Endothelial cell of umbilical vein (primary cell): ENCODE data around the gene TRIM65. TPM values are rescaled to one million over a fixed set of nuclear protein-coding genes. Genes with fewer than 3 reads are reported as not detected.

Source experiments
- BruUV-seq: library from RNA; stranded (reverse); fragments of 400-500 nt; replicated peaks from 2 replicates; lab custom pipeline; 2021; lab: Mats Ljungman, UMichigan
- CTCF ChIA-PET: fragments of 300-600, 350-600 bp; sonication (Branson Sonifier 250); formaldehyde crosslinking; loops from one replicate; lab custom pipeline; 2021; ENCODE audit warnings: antibody characterized with exemption, inconsistent platforms; lab: Charles Lee
- POLR2A ChIA-PET: fragments of 300-600, 350-600 bp; sonication (Branson Sonifier 250); formaldehyde crosslinking; loops from one replicate; lab custom pipeline; 2021; ENCODE audit warnings: antibody characterized with exemption, inconsistent platforms; lab: Charles Lee
- DNase-seq: peaks from one replicate; pipeline ENCODE4 v3.0.0-alpha.2; 2011; ENCODE audit warnings: low read depth, low spot score
- FAIRE-seq: peaks from 2 replicates; lab custom pipeline; 2011; peaks lifted over from hg19 to GRCh38; lab: Jason Lieb, UNC
- H2AFZ ChIP-seq: 2 replicates; pipeline ENCODE4 v1.6.0; 2012; ENCODE audit warnings: low read depth, low read length, control low read depth, inconsistent platforms
- H3K27ac ChIP-seq: 2 replicates; pipeline ENCODE4 v1.5.1; 2011; ENCODE audit warnings: low read depth, mild to moderate bottlenecking, control low read depth, low read length, moderate library complexity; ENCODE audit not compliant: insufficient read depth
- H3K27me3 ChIP-seq, 2 experiments: 2 replicates each; pipeline versions ENCODE4 v1.6.0 to v1.6.1; 2011; ENCODE audit warnings: low read length in 2 of 2, mixed read lengths in 1 of 2; ENCODE audit not compliant: control insufficient read depth in 2 of 2, insufficient read depth in 2 of 2
- H3K36me3 ChIP-seq, 2 experiments: 2 replicates in 1 of 2; 3 replicates in 1 of 2; pipeline ENCODE4 v1.5.1; 2011; ENCODE audit warnings: low read length in 2 of 2, mild to moderate bottlenecking in 1 of 2, moderate library complexity in 1 of 2; ENCODE audit not compliant: control insufficient read depth in 2 of 2, insufficient read depth in 2 of 2; ENCODE audit errors: extremely low read depth in 1 of 2
- H3K4me1 ChIP-seq: 3 replicates; pipeline ENCODE4 v1.5.1; 2011; ENCODE audit warnings: mild to moderate bottlenecking, low read length; ENCODE audit not compliant: control insufficient read depth, insufficient read depth; ENCODE audit errors: extremely low read depth
- H3K4me2 ChIP-seq: 2 replicates; pipeline ENCODE4 v1.6.1; 2011; ENCODE audit warnings: low read length, control low read depth, mixed read lengths; ENCODE audit not compliant: insufficient read depth
- H3K4me3 ChIP-seq, 3 experiments: fragments of 200-600 bp in 1 of 3; sonication (generic), shearing (Covaris generic) in 1 of 3; replicated peaks in 1 of 3; 2 replicates each; pipeline ENCODE4 v1.5.1; 2011 to 2016; ENCODE audit warnings: control low read depth in 3 of 3, low read length in 3 of 3, mild to moderate bottlenecking in 2 of 3, inconsistent platforms in 1 of 3, low read depth in 1 of 3, moderate library complexity in 1 of 3; ENCODE audit not compliant: insufficient read depth in 1 of 3
- H3K79me2 ChIP-seq: 2 replicates; pipeline ENCODE4 v1.6.0; 2012; ENCODE audit warnings: low read length, inconsistent platforms; ENCODE audit not compliant: control insufficient read depth, insufficient read depth
- H3K9ac ChIP-seq: replicated peaks from 2 replicates; pipeline ENCODE3; 2011; ENCODE audit warnings: low read length, control low read depth; ENCODE audit not compliant: insufficient read depth; ENCODE audit errors: extremely low read depth
- H3K9me1 ChIP-seq: replicated peaks from 3 replicates; pipeline ENCODE4 v1.6.0; 2011; ENCODE audit warnings: mild to moderate bottlenecking, low read length; ENCODE audit not compliant: control insufficient read depth, insufficient read depth; ENCODE audit errors: extremely low read depth
- H3K9me3 ChIP-seq: replicated peaks from 2 replicates; pipeline ENCODE4 v1.5.1; 2012; ENCODE audit warnings: low read length, inconsistent platforms; ENCODE audit not compliant: control insufficient read depth, insufficient read depth
- H4K20me1 ChIP-seq: replicated peaks from 2 replicates; pipeline ENCODE3; 2011; ENCODE audit warnings: mild to moderate bottlenecking, low read length; ENCODE audit not compliant: control insufficient read depth, insufficient read depth; ENCODE audit errors: extremely low read depth
- CTCF ChIP-seq, 2 donors: IDR thresholded peaks; 1 replicate in 1 of 2; 2 replicates in 1 of 2; pipeline ENCODE4 v1.5.1; 2011; ENCODE audit warnings: low read length in 2 of 2, mild to moderate bottlenecking in 2 of 2, moderate library complexity in 2 of 2, control low read depth in 1 of 2, inconsistent platforms in 1 of 2, low read depth in 1 of 2; ENCODE audit not compliant: insufficient read depth in 1 of 2; ENCODE audit errors: extremely low read depth in 1 of 2
- EZH2 ChIP-seq: IDR thresholded peaks from 2 replicates; pipeline ENCODE4 v1.6.1; 2012; ENCODE audit warnings: borderline replicate concordance, low read depth, mild to moderate bottlenecking, moderate library complexity, low read length, inconsistent platforms; ENCODE audit not compliant: severe bottlenecking
- FOS ChIP-seq: IDR thresholded peaks from 2 replicates; pipeline ENCODE4 v1.6.1; 2011; ENCODE audit warnings: mild to moderate bottlenecking, low read length, moderate library complexity, borderline replicate concordance; ENCODE audit not compliant: insufficient read depth
- GATA2 ChIP-seq: IDR thresholded peaks from 2 replicates; pipeline ENCODE4 v1.7.0; 2011; ENCODE audit warnings: low read depth, mild to moderate bottlenecking, moderate library complexity, mixed read lengths, low read length; ENCODE audit not compliant: insufficient read length, insufficient read depth
- JUN ChIP-seq: IDR thresholded peaks from 2 replicates; pipeline ENCODE4 v1.6.1; 2011; ENCODE audit warnings: borderline replicate concordance, low read depth; ENCODE audit not compliant: insufficient read length, insufficient read depth
- MAX ChIP-seq: IDR thresholded peaks from 2 replicates; pipeline ENCODE4 v1.6.1; 2011; ENCODE audit not compliant: insufficient read depth, insufficient read length
- MYC ChIP-seq: IDR thresholded peaks from one replicate; pipeline ENCODE4 v1.6.1; 2011; ENCODE audit warnings: mild to moderate bottlenecking, low read depth, low read length
- POLR2A ChIP-seq: IDR thresholded peaks from 2 replicates; pipeline ENCODE4 v1.6.1; 2012; ENCODE audit warnings: low read depth, mild to moderate bottlenecking, control low read depth, low read length
- POLR2AphosphoS5 ChIP-seq: IDR thresholded peaks from 2 replicates; pipeline ENCODE4 v1.6.1; 2012; ENCODE audit warnings: low read depth, mild to moderate bottlenecking, control low read depth, low read length, moderate library complexity; ENCODE audit not compliant: insufficient read depth
- dilution Hi-C: fragments of 300-500 bp; cut with MboI; formaldehyde crosslinking; loops from one replicate; pipeline ENCODE4 v1.15.0; 2019; ENCODE audit warnings: low sequenced_read_pairs; ENCODE audit not compliant: extremely low pct_ligation_motif_present
- intact Hi-C: fragments of 100-400 bp; cut with micrococcal nuclease; formaldehyde crosslinking; loops from one replicate; pipeline ENCODE4 v1.10.0; 2022
- polyA plus RNA-seq, 4 experiments: library from polyadenylated mRNA; depleted of rRNA in 3 of 4; stranded (reverse) in 3 of 4; unstranded in 1 of 4; fragments of >200 nt; gene quantifications; 2 replicates each; pipeline versions ENCODE4 v1.2.1 to v1.2.3, GENCODE V29; 2011 to 2012; ENCODE audit warnings: missing spikeins in 1 of 4
- total RNA-seq: library from RNA; stranded (reverse); gene quantifications from 2 replicates; pipeline ENCODE4 v1.2.3, GENCODE V29; 2021

TRIM65 gene
- total and polyA plus RNA-seq, 2 donors (not counting 3 experiments of a cell fraction or from before 2014, with no cell fraction given) = 19.3 to 33.5 TPM

- Histone ChIP-seq H3K9me1 (no peaks in the 10 kb centered on the region), H3K4me2 (no peak overlapping the region), H3K27ac (no peak overlapping the region), H2AFZ (no peak overlapping the region), H4K20me1 (no peaks in the 10 kb centered on the region), H3K79me2 (no peaks in the 10 kb centered on the region), H3K36me3 (peaks cover 0 to 11% of the 10 kb centered on the region in 2 experiments), H3K4me3 (no peak overlapping the region), H3K27me3 (no peaks in the 10 kb centered on the region), H3K4me1 (peaks cover 30% of the 10 kb centered on the region), H3K9me3 (no peaks in the 10 kb centered on the region), H3K9ac (no peak overlapping the region)
- intact Hi-C loops (no loop called here), dilution Hi-C loops (no loop called here)
- no peak for FAIRE-seq
- no peak for DNase-seq
- TF ChIP-seq MAX = no peak
- TF ChIP-seq POLR2AphosphoS5 = no peak
- TF ChIP-seq FOS = no peak
- no peak for TF ChIP-seq CTCF (IDR thresholded peaks at IDR 0.05; ENCODE audit: extremely low read depth in 1 of 2, insufficient read depth in 1 of 2, low read depth in 1 of 2, low read length in 2 of 2)
- no peak for TF ChIP-seq JUN
- no peak for TF ChIP-seq POLR2A
- no peak for TF ChIP-seq MYC
- no peak for TF ChIP-seq EZH2
- no peak for TF ChIP-seq GATA2
- no TSS peak for BruUV-seq
- ChIA-PET CTCF (no interaction called here), POLR2A (no interaction called here)
Measured at GRCh38 chr17:75842411-75842810, 54.3 kb downstream of the TRIM65 start.
